Astrocyte of the cerebellum (primary cell): Measurements from ENCODE around the gene NR2C2.

ENCODE experiments used
- DNase-seq: peaks from one replicate; pipeline ENCODE4 v3.0.0-alpha.2; 2011; ENCODE audit warnings: low read depth
- H3K4me3 ChIP-seq: 2 replicates; pipeline ENCODE4 v1.5.1; 2011; ENCODE audit warnings: mild to moderate bottlenecking, low read depth, low read length, moderate library complexity
- CTCF ChIP-seq: IDR thresholded peaks from 2 replicates; pipeline ENCODE4 v1.5.1; 2012; ENCODE audit warnings: low read length, low read depth, moderate library complexity, mild to moderate bottlenecking; ENCODE audit errors: missing control alignments
- in situ Hi-C: cut with HindIII; loops from 2 replicates; pipeline ENCODE4 v1.10.0; 2017; ENCODE audit warnings: low sequenced_read_pairs

NR2C2 gene

DNA sequence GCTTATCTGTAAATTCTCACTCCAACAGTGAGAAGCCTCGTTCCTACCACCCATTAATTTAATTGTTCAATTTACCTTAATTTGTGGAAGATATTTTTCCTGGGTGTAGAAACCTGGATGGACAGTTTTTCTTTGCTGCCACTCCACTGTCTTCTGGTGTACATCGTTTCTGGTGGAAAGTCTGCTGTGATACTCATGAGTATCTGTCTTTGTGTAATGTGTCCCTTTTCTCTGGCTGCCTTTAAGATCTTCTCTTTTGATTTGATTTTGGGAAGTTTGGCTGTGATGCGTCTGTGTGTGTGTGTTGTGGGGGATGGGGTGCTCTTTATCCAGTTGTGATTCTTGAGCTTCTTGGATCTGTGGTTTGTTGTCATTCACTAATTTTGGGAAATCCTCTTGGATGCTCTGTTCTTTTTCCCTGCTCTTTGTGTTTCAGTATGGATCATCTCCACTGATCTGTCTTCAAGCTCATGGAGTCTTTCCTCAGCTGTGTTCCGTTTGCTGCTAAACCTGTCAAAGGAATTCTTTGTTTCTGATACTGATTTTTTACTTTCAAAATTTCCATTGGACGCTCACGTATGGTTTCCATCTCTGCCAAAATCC lies 42.2 kb upstream of the NR2C2 start:
- TF ChIP-seq CTCF = no peak
- DNase-seq = no peak
- in situ Hi-C loops = no loop called here
- H3K4me3 ChIP-seq = no peak overlapping the region

DNA sequence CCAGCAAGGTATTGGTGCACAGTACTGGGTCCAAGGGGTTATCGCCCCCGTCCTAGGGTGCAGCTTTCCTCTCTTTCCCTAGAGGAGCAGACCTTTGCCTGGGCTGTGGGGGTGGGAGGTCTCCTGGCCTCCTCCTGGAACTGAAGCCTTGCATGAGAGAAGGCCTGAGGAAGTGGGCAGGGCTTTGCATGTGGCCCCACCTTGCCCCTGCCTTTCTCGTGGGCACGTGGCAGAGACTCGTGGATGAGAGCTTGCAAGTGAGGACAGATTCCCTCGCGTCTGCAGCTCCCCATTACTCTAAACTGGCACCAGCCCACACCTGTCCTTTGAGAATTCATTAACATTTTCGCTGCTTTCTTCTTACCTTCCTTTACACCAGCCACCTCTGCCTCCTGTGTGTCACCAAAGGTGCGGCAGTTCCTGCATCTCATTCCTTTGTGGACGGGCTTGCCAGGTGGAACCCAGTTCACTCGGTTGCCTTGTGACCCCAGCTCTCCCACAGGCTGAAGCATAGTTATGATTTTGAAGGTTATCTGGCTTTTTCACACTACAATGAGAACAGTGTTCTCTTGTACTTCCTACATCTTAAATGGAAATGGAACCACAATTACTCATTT lies 40.9 kb upstream of the NR2C2 start:
- in situ Hi-C loops = no loop called here
- H3K4me3 ChIP-seq = no peak overlapping the region
- TF ChIP-seq CTCF = no peak
- DNase-seq = no peak

DNA sequence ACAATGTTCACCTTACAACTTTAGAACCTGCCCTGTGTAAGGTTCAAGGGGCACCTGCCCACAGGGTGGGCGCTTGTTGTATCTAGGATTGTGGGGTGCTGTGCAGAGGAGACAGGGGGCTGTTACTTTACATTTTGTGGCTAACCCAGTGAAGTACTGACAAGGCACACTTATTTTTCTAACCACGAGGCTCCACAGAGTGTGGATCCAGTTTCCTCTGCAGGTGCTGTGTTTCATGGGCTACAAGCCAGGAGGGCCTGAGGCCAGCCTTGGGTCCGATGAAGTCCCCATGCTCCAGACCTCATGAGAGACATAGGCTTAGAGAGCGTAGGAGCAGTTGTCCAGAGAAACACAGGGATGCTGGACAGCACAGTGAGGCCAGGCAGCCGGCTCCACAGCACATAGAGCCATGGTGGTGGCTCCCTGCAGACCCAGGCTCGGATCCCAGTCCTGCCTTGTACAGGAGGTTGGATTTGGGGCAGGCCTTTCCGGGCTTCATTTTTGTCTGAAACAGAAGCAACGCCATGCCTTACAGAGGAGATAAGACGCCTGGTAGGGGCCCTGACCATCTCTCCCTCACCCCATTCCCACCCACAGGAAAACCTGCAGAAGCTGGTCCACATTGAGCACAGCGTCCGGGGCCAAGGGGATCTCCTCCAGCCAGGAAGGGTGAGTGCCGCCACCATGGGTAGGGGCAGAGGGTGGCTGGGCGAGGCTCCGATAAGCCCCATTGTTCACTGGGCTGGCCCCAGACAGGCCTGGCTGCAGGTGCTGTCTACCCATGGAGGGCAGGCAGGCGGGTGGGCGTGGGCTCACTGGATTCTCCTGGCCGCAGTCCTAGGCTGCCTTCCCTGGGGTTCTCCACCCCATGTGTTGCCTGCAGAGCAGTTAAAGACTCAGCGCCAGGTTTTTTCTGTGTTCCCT lies 40.1 kb upstream of the NR2C2 start:
- no peak for TF ChIP-seq CTCF
- in situ Hi-C loops = no loop called here
- no peak for DNase-seq
- H3K4me3 ChIP-seq = no peak overlapping the region

DNA sequence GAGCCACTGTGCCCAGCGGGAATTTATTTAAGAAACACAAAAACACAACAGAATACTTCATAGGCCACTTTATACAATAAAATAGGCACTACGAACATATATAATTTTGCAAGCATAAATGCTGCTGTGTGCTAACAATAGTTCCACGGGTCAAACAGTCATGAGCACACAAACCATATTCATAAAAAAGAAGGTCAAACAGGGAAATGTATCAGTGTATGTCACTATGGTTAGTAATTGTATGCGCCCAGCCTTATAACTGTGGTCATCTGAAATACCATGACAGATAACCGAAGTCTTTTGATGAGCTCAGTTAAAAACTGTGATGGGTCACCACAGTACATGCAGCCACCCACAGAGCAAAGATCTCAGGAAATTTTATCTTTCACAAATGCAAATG lies 38.1 kb upstream of the NR2C2 start:
- in situ Hi-C loops = no loop called here
- DNase-seq = no peak

DNA sequence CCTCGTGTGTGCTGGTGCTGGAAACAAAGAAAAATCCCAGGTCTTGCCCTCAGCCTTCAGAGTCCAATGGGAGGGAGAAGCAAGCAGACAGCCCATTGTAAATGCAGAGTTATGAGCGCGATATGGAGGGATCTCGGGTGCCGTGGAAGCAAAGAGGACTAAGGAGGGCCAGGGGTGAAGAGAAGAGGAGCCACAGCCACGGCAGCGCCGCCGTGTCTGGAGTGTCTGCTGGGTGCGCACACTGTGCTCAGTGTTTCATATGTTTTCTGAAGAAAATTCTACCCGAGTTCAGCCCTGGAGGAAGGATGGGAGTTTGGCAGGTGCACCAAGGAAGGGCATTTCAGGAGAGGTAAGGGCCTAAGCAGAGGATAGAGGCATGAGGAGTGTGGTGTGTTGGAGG lies 35.7 kb upstream of the NR2C2 start:
- in situ Hi-C loops = no loop called here
- DNase-seq = no peak

More for the DNA sequence above, 38.1 kb upstream of the NR2C2 start:
- no peak overlapping the region for H3K4me3 ChIP-seq
- TF ChIP-seq CTCF = no peak

More for the DNA sequence above, 35.7 kb upstream of the NR2C2 start:
- no peak overlapping the region for H3K4me3 ChIP-seq
- no peak for TF ChIP-seq CTCF
